ENCODE data around the gene SCLY. TPM values are rescaled to one million over a fixed set of nuclear protein-coding genes. Genes with fewer than 3 reads are reported as not detected.

Gene SCLY
- total and polyA plus RNA-seq, 2 experiments from 2014 or later = 16.6 to 25.2 TPM

GRCh38 chr2:238146884-238147544 lies 86.2 kb downstream of the SCLY start:
- Histone ChIP-seq H3K36me3 (no peaks in the 10 kb centered on the region), H3K4me3 (no peak overlapping the region), H3K4me1 (ENCODE audit: low read depth) (no peaks in the 10 kb centered on the region), H3K27me3 (no peaks in the 10 kb centered on the region), H3K27ac (no peak overlapping the region), H3K9me3 (ENCODE audit: low read depth) (no peaks in the 10 kb centered on the region)
- no peak for TF ChIP-seq CTCF (IDR thresholded peaks at IDR 0.05; ENCODE audit: low read depth, low read length)
- no peak for DNase-seq (ENCODE audit: low read depth in 1 of 2, low spot score in 1 of 2)

GRCh38 chr2:238148981-238149380 lies 88.2 kb downstream of the SCLY start:
- H3K4me1 ChIP-seq (ENCODE audit: low read depth) = no peaks in the 10 kb centered on the region
- H3K36me3 ChIP-seq = no peaks in the 10 kb centered on the region
- H3K27me3 ChIP-seq = no peaks in the 10 kb centered on the region
- H3K27ac ChIP-seq = no peak overlapping the region
- H3K9me3 ChIP-seq (ENCODE audit: low read depth) = no peaks in the 10 kb centered on the region
- no peak overlapping the region for H3K4me3 ChIP-seq
- no peak for DNase-seq (ENCODE audit: low read depth in 1 of 2, low spot score in 1 of 2)
- TF ChIP-seq CTCF (IDR thresholded peaks at IDR 0.05; ENCODE audit: low read depth, low read length) = no peak

Other genes with a start within 250 kb of the SCLY start
- gene RAMP1, start 201.4 kb upstream of the SCLY start, total RNA-seq = 3.1 and 5.6 TPM in 2 replicates
- 2.1 and 5.7 TPM in 2 replicates for gene RAMP1, start 201.4 kb upstream of the SCLY start, polyA plus RNA-seq
- gene UBE2F, start 94.0 kb upstream of the SCLY start, total RNA-seq = 35.1 and 62.4 TPM in 2 replicates
- 47.2 and 66.2 TPM in 2 replicates for gene UBE2F, start 94.0 kb upstream of the SCLY start, polyA plus RNA-seq
- gene ESPNL, start 39.3 kb downstream of the SCLY start, total RNA-seq = 4.3 and 8.5 TPM in 2 replicates
- 3.7 and 5.3 TPM in 2 replicates for gene ESPNL, start 39.3 kb downstream of the SCLY start, polyA plus RNA-seq
- 25.9 and 31.7 TPM in 2 replicates for gene KLHL30, start 77.7 kb downstream of the SCLY start, total RNA-seq
- gene KLHL30, start 77.7 kb downstream of the SCLY start, polyA plus RNA-seq = 6.7 and 14.1 TPM in 2 replicates
- 1.5 TPM in 1 of 2 replicates, not detected in the other for gene ERFE, start 98.0 kb downstream of the SCLY start, total RNA-seq
- 0.60 and 2.0 TPM in 2 replicates for gene ERFE, start 98.0 kb downstream of the SCLY start, polyA plus RNA-seq
- gene ILKAP, start 142.7 kb downstream of the SCLY start, total RNA-seq = 25.7 and 28.2 TPM in 2 replicates
- 61.0 and 81.9 TPM in 2 replicates for gene ILKAP, start 142.7 kb downstream of the SCLY start, polyA plus RNA-seq
- 8.8 and 11.9 TPM in 2 replicates for gene HES6, start 179.0 kb downstream of the SCLY start, total RNA-seq
- gene HES6, start 179.0 kb downstream of the SCLY start, polyA plus RNA-seq = 6.6 and 11.2 TPM in 2 replicates
- 2.0 and 3.9 TPM in 2 replicates for gene PER2, start 227.6 kb downstream of the SCLY start, total RNA-seq
- 1.4 and 4.6 TPM in 2 replicates for gene PER2, start 227.6 kb downstream of the SCLY start, polyA plus RNA-seq